Natural killer cell (primary cell): ENCODE data around the gene LRRC26. TPM values are rescaled to one million over a fixed set of nuclear protein-coding genes. Genes with fewer than 3 reads are reported as not detected.

ENCODE experiments used
- ATAC-seq, 3 donors: fragments of 150-1000 bp in 2 of 3; fragments of 200-7000 bp in 1 of 3; cut with Tn5 transposase; 1 replicate in 1 of 3; 2 replicates in 2 of 3; pipeline ENCODE4 v1.10.0; 2021; ENCODE audit warnings: mild to moderate bottlenecking in 2 of 3, moderate library complexity in 2 of 3
- DNase-seq, 2 donors: peaks; one replicate each; pipeline versions ENCODE4 v3.0.0 to v3.0.0-alpha.2; 2013 to 2021; ENCODE audit warnings: mixed read lengths in 1 of 2
- H3K27ac ChIP-seq: one replicate; pipeline ENCODE4 v1.5.1; 2013; ENCODE audit warnings: mild to moderate bottlenecking, low read length
- H3K27me3 ChIP-seq: one replicate; pipeline ENCODE4 v1.6.1; 2013; ENCODE audit warnings: low read length; ENCODE audit not compliant: control insufficient read depth, insufficient read depth
- H3K36me3 ChIP-seq: one replicate; pipeline ENCODE4 v1.6.1; 2013; ENCODE audit warnings: low read length; ENCODE audit not compliant: control insufficient read depth, insufficient read depth
- H3K4me1 ChIP-seq: one replicate; pipeline ENCODE4 v1.6.1; 2013; ENCODE audit warnings: low read length; ENCODE audit not compliant: control insufficient read depth, insufficient read depth
- H3K4me3 ChIP-seq: one replicate; pipeline ENCODE4 v1.5.1; 2013; ENCODE audit warnings: low read length
- H3K9me3 ChIP-seq: one replicate; pipeline ENCODE4 v1.6.1; 2013; ENCODE audit warnings: low read length; ENCODE audit not compliant: control insufficient read depth, insufficient read depth
- H3K27ac Mint-ChIP-seq, 2 donors: one replicate each; pipeline ENCODE4 v1.8.0; 2022; ENCODE audit warnings: mild to moderate bottlenecking in 2 of 2, mixed read lengths in 2 of 2, moderate library complexity in 1 of 2
- H3K27me3 Mint-ChIP-seq, 2 donors: one replicate each; pipeline ENCODE4 v1.8.0; 2022; ENCODE audit warnings: low read depth in 2 of 2, mixed read lengths in 2 of 2
- H3K36me3 Mint-ChIP-seq: one replicate; pipeline ENCODE4 v1.8.0; 2022; ENCODE audit warnings: mixed read lengths
- H3K4me1 Mint-ChIP-seq, 2 donors: one replicate each; pipeline ENCODE4 v1.8.0; 2022; ENCODE audit warnings: mixed read lengths in 2 of 2
- H3K4me3 Mint-ChIP-seq: one replicate; pipeline ENCODE4 v1.8.0; 2022; ENCODE audit warnings: mild to moderate bottlenecking, moderate library complexity, mixed read lengths
- H3K9me3 Mint-ChIP-seq, 2 donors: one replicate each; pipeline ENCODE4 v1.8.0; 2022; ENCODE audit warnings: mixed read lengths in 2 of 2
- WGBS: methylation state at CpG from one replicate; pipeline ENCODE4 v1.1.7; 2013; ENCODE audit warnings: missing lambda C conversion rate; ENCODE audit not compliant: insufficient coverage; 5-methylcytosine and 5-hydroxymethylcytosine counted together
- intact Hi-C: fragments of 100-400 bp; cut with micrococcal nuclease; formaldehyde crosslinking; loops from one replicate; pipeline ENCODE4 v1.14.2; 2022
- total RNA-seq, 4 donors: library from RNA; stranded (reverse); fragments of 120-200 nt in 1 of 4; gene quantifications; one replicate each; pipeline versions ENCODE4 v1.2.3 to v1.2.4, GENCODE V29; 2013 to 2022
- TF ChIP-seq, protein P1 (sequence below): fragments of 200-600 bp; IDR thresholded peaks from one replicate; pipeline ENCODE4 v1.8.0; 2022; ENCODE audit warnings: antibody characterized with exemption

Gene LRRC26
- total RNA-seq, 3 donors from 2014 or later (not counting 1 experiment from before 2014, with no cell fraction given): not detected

DNA sequence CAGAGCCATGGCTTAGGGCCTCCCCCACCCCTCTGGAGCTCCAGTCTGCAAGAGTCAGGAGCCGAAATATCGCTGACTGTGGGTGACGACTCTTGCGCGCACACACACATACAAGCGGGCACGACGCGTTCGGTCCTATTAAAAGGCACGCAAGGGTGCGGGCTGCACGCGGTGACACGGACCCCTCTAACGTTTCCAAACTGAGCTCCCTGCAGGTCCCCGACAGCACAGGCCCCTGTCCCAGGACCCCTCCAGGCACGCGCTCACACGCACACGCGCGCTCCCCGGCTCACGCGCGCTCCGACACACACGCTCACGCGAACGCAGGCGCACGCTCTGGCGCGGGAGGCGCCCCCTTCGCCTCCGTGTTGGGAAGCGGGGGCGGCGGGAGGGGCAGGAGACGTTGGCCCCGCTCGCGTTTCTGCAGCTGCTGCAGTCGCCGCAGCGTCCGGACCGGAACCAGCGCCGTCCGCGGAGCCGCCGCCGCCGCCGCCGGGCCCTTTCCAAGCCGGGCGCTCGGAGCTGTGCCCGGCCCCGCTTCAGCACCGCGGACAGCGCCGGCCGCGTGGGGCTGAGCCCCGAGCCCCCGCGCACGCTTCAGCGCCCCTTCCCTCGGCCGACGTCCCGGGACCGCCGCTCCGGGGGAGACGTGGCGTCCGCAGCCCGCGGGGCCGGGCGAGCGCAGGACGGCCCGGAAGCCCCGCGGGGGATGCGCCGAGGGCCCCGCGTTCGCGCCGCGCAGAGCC, 31.0 kb downstream of the LRRC26 start, which contains the start of gene GRIN1:
GRIN1 (plus strand) TSS at position 433 of the 746 bp plus-strand sequence. CDS start 333 bp downstream, outside the sequence.
- peaks cover 0 to 6% of the 10 kb centered on the region in 2 donors for H3K4me1 Mint-ChIP-seq
- ATAC-seq: peak; percentile 50 to 92 (median 87)
- H3K9me3 Mint-ChIP-seq: no peaks in the 10 kb centered on the region
- 10% methylated on average over 104 of the region's 104 CpGs for WGBS
- Histone ChIP-seq H3K27ac (no peak within 1 kb of the TSS), H3K27me3 (peaks cover 31% of the 10 kb centered on the region), H3K4me3 (no peak within 1 kb of the TSS), H3K36me3 (no peaks in the 10 kb centered on the region), H3K4me1 (peaks cover 4% of the 10 kb centered on the region), H3K9me3 (no peaks in the 10 kb centered on the region)
- H3K27me3 Mint-ChIP-seq: peaks cover 15 to 31% of the 10 kb centered on the region in 2 donors
- H3K4me3 Mint-ChIP-seq: no peak within 1 kb of the TSS
- intact Hi-C loops: no loop called here
- TF ChIP-seq, protein P1, sequence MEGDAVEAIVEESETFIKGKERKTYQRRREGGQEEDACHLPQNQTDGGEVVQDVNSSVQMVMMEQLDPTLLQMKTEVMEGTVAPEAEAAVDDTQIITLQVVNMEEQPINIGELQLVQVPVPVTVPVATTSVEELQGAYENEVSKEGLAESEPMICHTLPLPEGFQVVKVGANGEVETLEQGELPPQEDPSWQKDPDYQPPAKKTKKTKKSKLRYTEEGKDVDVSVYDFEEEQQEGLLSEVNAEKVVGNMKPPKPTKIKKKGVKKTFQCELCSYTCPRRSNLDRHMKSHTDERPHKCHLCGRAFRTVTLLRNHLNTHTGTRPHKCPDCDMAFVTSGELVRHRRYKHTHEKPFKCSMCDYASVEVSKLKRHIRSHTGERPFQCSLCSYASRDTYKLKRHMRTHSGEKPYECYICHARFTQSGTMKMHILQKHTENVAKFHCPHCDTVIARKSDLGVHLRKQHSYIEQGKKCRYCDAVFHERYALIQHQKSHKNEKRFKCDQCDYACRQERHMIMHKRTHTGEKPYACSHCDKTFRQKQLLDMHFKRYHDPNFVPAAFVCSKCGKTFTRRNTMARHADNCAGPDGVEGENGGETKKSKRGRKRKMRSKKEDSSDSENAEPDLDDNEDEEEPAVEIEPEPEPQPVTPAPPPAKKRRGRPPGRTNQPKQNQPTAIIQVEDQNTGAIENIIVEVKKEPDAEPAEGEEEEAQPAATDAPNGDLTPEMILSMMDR: no peak
- no peak within 1 kb of the TSS for H3K27ac Mint-ChIP-seq
- H3K36me3 Mint-ChIP-seq: no peaks in the 10 kb centered on the region
- peak; percentile 39 to 72 for DNase-seq

GRCh38 chr9:137138058-137138721, 31.7 kb downstream of the LRRC26 start:
- Histone ChIP-seq H3K36me3 (no peaks in the 10 kb centered on the region), H3K27me3 (peaks cover 31% of the 10 kb centered on the region), H3K4me3 (no peak overlapping the region), H3K9me3 (no peaks in the 10 kb centered on the region), H3K4me1 (peaks cover 4% of the 10 kb centered on the region), H3K27ac (no peak overlapping the region)
- DNase-seq (no peak), ATAC-seq (no peak)
- H3K9me3 Mint-ChIP-seq: no peaks in the 10 kb centered on the region
- H3K4me3 Mint-ChIP-seq: no peak overlapping the region
- TF ChIP-seq, protein P1: no peak
- H3K27ac Mint-ChIP-seq: no peak overlapping the region
- peaks cover 0 to 6% of the 10 kb centered on the region in 2 donors for H3K4me1 Mint-ChIP-seq
- H3K27me3 Mint-ChIP-seq: peaks cover 17 to 31% of the 10 kb centered on the region in 2 donors
- 11% methylated on average over 24 of the region's 25 CpGs for WGBS
- intact Hi-C loops: no loop called here
- H3K36me3 Mint-ChIP-seq: no peaks in the 10 kb centered on the region

DNA sequence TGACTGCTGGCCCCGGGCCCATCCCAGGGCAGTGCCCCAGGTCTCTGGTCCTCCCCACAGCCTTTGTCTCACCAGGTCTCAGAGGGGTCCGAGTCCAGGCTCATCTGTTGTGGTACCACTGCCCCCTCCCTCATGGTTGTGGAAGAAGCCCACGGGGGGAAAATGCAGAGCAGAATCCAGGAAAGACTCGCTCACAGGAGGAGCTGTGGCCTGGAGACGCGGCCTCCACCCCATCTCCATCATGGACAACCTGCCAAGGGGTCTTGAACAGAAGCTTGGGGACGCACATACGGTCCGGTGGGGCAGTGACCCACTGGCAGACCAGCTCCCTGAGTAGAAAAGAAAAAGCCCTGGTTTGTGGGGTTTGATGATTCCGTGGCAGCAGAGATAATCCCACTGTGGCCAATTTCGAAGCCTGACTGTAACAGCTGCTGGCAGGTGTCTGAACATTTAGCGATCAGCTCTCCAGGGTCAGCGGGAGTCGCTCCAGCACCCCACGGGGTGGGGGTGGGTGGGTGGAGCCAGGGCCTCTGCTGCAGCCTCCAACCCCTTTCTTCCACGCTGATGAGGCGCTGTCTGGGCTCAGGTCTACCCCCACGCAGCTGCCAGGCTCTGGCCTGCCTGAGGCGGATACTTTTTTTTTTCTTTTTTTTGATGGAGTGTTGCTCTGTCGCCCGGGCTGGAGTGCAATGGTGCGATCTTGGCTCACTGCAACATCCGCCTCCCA, 32.8 kb downstream of the LRRC26 start:
- H3K4me1 ChIP-seq: peaks cover 4% of the 10 kb centered on the region
- H3K4me3 ChIP-seq: no peak overlapping the region
- H3K36me3 ChIP-seq: no peaks in the 10 kb centered on the region
- DNase-seq (no peak), ATAC-seq (no peak)
- intact Hi-C loops: no loop called here
- TF ChIP-seq, protein P1: no peak
- no peak overlapping the region for H3K27ac ChIP-seq
- Mint-ChIP-seq H3K36me3 (no peaks in the 10 kb centered on the region), H3K27ac (no peak overlapping the region), H3K4me1 (peaks cover 0 to 6% of the 10 kb centered on the region in 2 donors), H3K27me3 (peaks cover 22 to 32% of the 10 kb centered on the region in 2 donors), H3K9me3 (no peaks in the 10 kb centered on the region), H3K4me3 (no peak overlapping the region)
- H3K27me3 ChIP-seq: peaks cover 28% of the 10 kb centered on the region
- H3K9me3 ChIP-seq: no peaks in the 10 kb centered on the region
- WGBS: 79% methylated on average over 22 of the region's 23 CpGs
